UCSD-AML1 (cell line): ENCODE results near the gene TBC1D17.
A peak's percentile ranks its signal among the peaks of the same experiment; 100 is the strongest.

Source experiments
- DNase-seq: peaks from one replicate; lab custom pipeline; 2025; ENCODE audit not compliant: unreplicated experiment; lab: John Stamatoyannopoulos, UW

The TBC1D17 gene

GRCh38 chr19:49847731-49848696 is 29.5 kb upstream of the TBC1D17 start:
- no peak for DNase-seq

GRCh38 chr19:49848938-49849337 is 28.6 kb upstream of the TBC1D17 start:
- no peak for DNase-seq

GRCh38 chr19:49849433-49850220 is 27.9 kb upstream of the TBC1D17 start:
- no peak for DNase-seq

- DNase-seq = no peak
Observed at GRCh38 chr19:49850221-49850486, 27.3 kb upstream of the TBC1D17 start.

- DNase-seq = peak; percentile 94
Observed at GRCh38 chr19:49850487-49851342, 26.8 kb upstream of the TBC1D17 start, which contains the start of gene PTOV1. TSS of gene PTOV1 (plus strand) at chr19:49851159.

GRCh38 chr19:49851456-49852259 is 25.8 kb upstream of the TBC1D17 start:
- DNase-seq = no peak

GRCh38 chr19:49852631-49853126 is 24.8 kb upstream of the TBC1D17 start:
- DNase-seq = no peak

GRCh38 chr19:49853852-49854377 is 23.6 kb upstream of the TBC1D17 start:
- no peak for DNase-seq

- DNase-seq = no peak
Observed at GRCh38 chr19:49854378-49855263, 22.9 kb upstream of the TBC1D17 start.

GRCh38 chr19:49855277-49855675 is 22.2 kb upstream of the TBC1D17 start:
- no peak for DNase-seq

- DNase-seq = no peak
Observed at GRCh38 chr19:49855676-49856573, 21.6 kb upstream of the TBC1D17 start.

- DNase-seq = no peak
Observed at GRCh38 chr19:49856574-49857021, 20.9 kb upstream of the TBC1D17 start.

GRCh38 chr19:49857061-49857837 is 20.3 kb upstream of the TBC1D17 start:
- no peak for DNase-seq

- no peak for DNase-seq
Observed at GRCh38 chr19:49857838-49858087, 19.7 kb upstream of the TBC1D17 start.

GRCh38 chr19:49858088-49858985 is 19.2 kb upstream of the TBC1D17 start:
- DNase-seq = no peak

GRCh38 chr19:49859682-49860335 is 17.7 kb upstream of the TBC1D17 start:
- DNase-seq = no peak
